DND-41 (cell line): ENCODE data around the gene SPTBN5.
A peak's percentile ranks its signal among the peaks of the same experiment; 100 is the strongest.
"Not testable (repeated sequence)": the region's sequence is repeated elsewhere in the genome, so short reads cannot be mapped to it uniquely, and the experiment has no call there.

Experiments used
- ATAC-seq: fragments of 200-7000 bp; cut with Tn5 transposase; 3 replicates; pipeline ENCODE4 v1.9.1; 2021; ENCODE audit warnings: low read depth; ENCODE audit not compliant: insufficient read depth
- DNase-seq: peaks from one replicate; pipeline ENCODE4 v3.0.0-alpha.2; 2020
- H2AFZ ChIP-seq: 2 replicates; pipeline ENCODE4 v1.6.0; 2012; ENCODE audit warnings: low read depth, low read length
- H3K27ac ChIP-seq: 2 replicates; pipeline ENCODE4 v1.5.1; 2012; ENCODE audit warnings: low read length, inconsistent platforms
- H3K27me3 ChIP-seq: fragments of 200-600 bp; sonication (generic); 2 replicates; pipeline ENCODE4 v1.6.0; 2012; ENCODE audit warnings: low read length, mild to moderate bottlenecking, inconsistent platforms; ENCODE audit not compliant: insufficient read depth, poor library complexity
- H3K36me3 ChIP-seq: 2 replicates; pipeline ENCODE4 v1.5.1; 2012; ENCODE audit warnings: low read length, inconsistent platforms; ENCODE audit not compliant: insufficient read depth
- H3K4me1 ChIP-seq: 2 replicates; pipeline ENCODE4 v1.5.1; 2012; ENCODE audit warnings: mild to moderate bottlenecking, low read length; ENCODE audit not compliant: insufficient read depth
- H3K4me2 ChIP-seq: 2 replicates; pipeline ENCODE4 v1.6.0; 2012; ENCODE audit warnings: mild to moderate bottlenecking, moderate library complexity, low read length, inconsistent platforms; ENCODE audit not compliant: insufficient read depth
- H3K4me3 ChIP-seq, 2 experiments: fragments of 200-600 bp in 1 of 2; shearing (Covaris generic) in 1 of 2; 2 replicates each; pipeline ENCODE4 v1.5.1; 2012 to 2016; ENCODE audit warnings: inconsistent platforms in 2 of 2, low read length in 2 of 2, mild to moderate bottlenecking in 2 of 2, low read depth in 1 of 2, moderate library complexity in 1 of 2
- H3K79me2 ChIP-seq: 2 replicates; pipeline ENCODE4 v1.6.0; 2012; ENCODE audit warnings: low read length, inconsistent platforms; ENCODE audit not compliant: insufficient read depth
- H3K9ac ChIP-seq: 2 replicates; pipeline ENCODE4 v1.6.0; 2012; ENCODE audit warnings: low read depth, mild to moderate bottlenecking, inconsistent platforms, low read length, moderate library complexity
- H3K9me3 ChIP-seq: 2 replicates; pipeline ENCODE4 v1.5.1; 2012; ENCODE audit warnings: low read length, moderate library complexity, mild to moderate bottlenecking, inconsistent platforms; ENCODE audit not compliant: insufficient read depth, severe bottlenecking
- H4K20me1 ChIP-seq: 2 replicates; pipeline ENCODE4 v1.6.0; 2012; ENCODE audit warnings: low read length; ENCODE audit not compliant: insufficient read depth
- CTCF ChIP-seq: IDR thresholded peaks from 2 replicates; pipeline ENCODE4 v1.5.1; 2012; ENCODE audit warnings: borderline replicate concordance, low read length, moderate library complexity, mild to moderate bottlenecking; ENCODE audit not compliant: poor library complexity, severe bottlenecking; ENCODE audit errors: extremely low read depth
- EZH2 ChIP-seq: IDR thresholded peaks from 3 replicates; pipeline ENCODE4 v1.6.1; 2012; ENCODE audit warnings: borderline replicate concordance, low read depth, mild to moderate bottlenecking, moderate library complexity, low read length, inconsistent platforms; ENCODE audit not compliant: severe bottlenecking

Gene SPTBN5

GRCh38 chr15:41834096-41834495 lies 59.8 kb downstream of the SPTBN5 start:
- Histone ChIP-seq H3K79me2 (no peaks in the 10 kb centered on the region), H4K20me1 (peaks cover 8% of the 10 kb centered on the region; the same call in 1 of the 2 replicates), H3K27me3 (no peaks in the 10 kb centered on the region), H3K9ac (no peak overlapping the region), H3K4me1 (peaks cover 36% of the 10 kb centered on the region), H3K9me3 (no peaks in the 10 kb centered on the region), H3K4me3 (no peak overlapping the region), H3K27ac (no peak overlapping the region), H3K4me2 (no peak overlapping the region), H3K36me3 (peaks cover 7% of the 10 kb centered on the region), H2AFZ (no peak overlapping the region)
- DNase-seq (no peak), ATAC-seq (no peak)
- TF ChIP-seq CTCF (no peak), EZH2 (no peak)

- H3K27me3 ChIP-seq: no peaks in the 10 kb centered on the region
- no peak overlapping the region for H2AFZ ChIP-seq
- 0 out of 2 replicates have a peak overlapping the region, but pooled peaks have one; percentile 24 for H3K27ac ChIP-seq
- H3K4me3 ChIP-seq: no peak overlapping the region
- H3K4me2 ChIP-seq: no peak overlapping the region
- H4K20me1 ChIP-seq: peaks cover 8% of the 10 kb centered on the region; the same call in 1 of the 2 replicates
- H3K4me1 ChIP-seq: peaks cover 46% of the 10 kb centered on the region
- 0 out of 2 replicates have a peak, but pooled peaks cover 3% of the 10 kb centered on the region for H3K79me2 ChIP-seq
- ATAC-seq: no peak
- no peak for TF ChIP-seq EZH2
- TF ChIP-seq CTCF: no peak
- no peak for DNase-seq
- H3K9me3 ChIP-seq: no peaks in the 10 kb centered on the region
- no peak overlapping the region for H3K9ac ChIP-seq
- H3K36me3 ChIP-seq: peaks cover 7% of the 10 kb centered on the region
Observed at GRCh38 chr15:41832875-41833274, 61.0 kb downstream of the SPTBN5 start.

GRCh38 chr15:41832208-41832607 lies 61.6 kb downstream of the SPTBN5 start:
- no peak for ATAC-seq

GRCh38 chr15:41831291-41831690 lies 62.6 kb downstream of the SPTBN5 start:
- not testable (repeated sequence) for H3K36me3 ChIP-seq, H3K79me2 ChIP-seq, H2AFZ ChIP-seq, H3K27me3 ChIP-seq, H3K4me2 ChIP-seq, H3K9ac ChIP-seq, H4K20me1 ChIP-seq, H3K4me3 ChIP-seq, H3K9me3 ChIP-seq
- Histone ChIP-seq H3K27ac (peak overlapping the region; percentile 18; the same call in 1 of the 2 replicates), H3K4me1 (peaks cover 53% of the 10 kb centered on the region)
- ATAC-seq (peak; percentile 47), DNase-seq (peak; percentile 58)

More at GRCh38 chr15:41832208-41832607, 61.6 kb downstream of the SPTBN5 start:
- Histone ChIP-seq H3K4me2 (no peak overlapping the region), H4K20me1 (peaks cover 8% of the 10 kb centered on the region; the same call in 1 of the 2 replicates), H3K4me1 (peaks cover 51% of the 10 kb centered on the region), H3K9ac (no peak overlapping the region), H3K27me3 (no peaks in the 10 kb centered on the region), H3K4me3 (no peak overlapping the region), H3K27ac (no peak overlapping the region), H3K36me3 (peaks cover 7% of the 10 kb centered on the region; the same call in 1 of the 2 replicates), H2AFZ (no peak overlapping the region), H3K9me3 (no peaks in the 10 kb centered on the region), H3K79me2 (0 out of 2 replicates have a peak, but pooled peaks cover 3% of the 10 kb centered on the region)
- TF ChIP-seq EZH2 (no peak), CTCF (no peak)
- DNase-seq: no peak
